HCT116 (cell line): ENCODE results near the gene TBX2. TPM values are rescaled to one million over a fixed set of nuclear protein-coding genes. Genes with fewer than 3 reads are reported as not detected.

Experiments used
- ATAC-seq: fragments of 200-7000 bp; cut with Tn5 transposase; 2 replicates; pipeline ENCODE4 v1.9.1; 2020; ENCODE audit warnings: mild to moderate bottlenecking, moderate library complexity
- BruUV-seq: library from RNA; stranded (reverse); fragments of 400-500 nt; replicated peaks from 2 replicates; lab custom pipeline; 2021; lab: Mats Ljungman, UMichigan
- CTCF ChIA-PET: fragments of 300-600 bp; sonication (Branson Sonifier 250); formaldehyde crosslinking; loops from one replicate; lab custom pipeline; 2021; ENCODE audit warnings: antibody characterized with exemption; lab: Charles Lee
- POLR2A ChIA-PET: fragments of 300-600, 350-600 bp; sonication (Branson Sonifier 250); formaldehyde crosslinking; loops from one replicate; lab custom pipeline; 2021; ENCODE audit warnings: antibody characterized with exemption; lab: Charles Lee
- RAD21 ChIA-PET, 2 experiments: fragments of 300-600 bp; sonication (Branson Sonifier 250); formaldehyde crosslinking; loops; one replicate each; lab custom pipeline; 2023; ENCODE audit warnings: low total read pairs in 2 of 2; ENCODE audit not compliant: uncharacterized antibody in 2 of 2, unreplicated experiment in 2 of 2, low non-redundant PET in 1 of 2; lab: Charles Lee
- DNase-seq: peaks from one replicate; pipeline ENCODE4 v3.0.0-alpha.2; 2010; ENCODE audit warnings: low read depth, low spot score
- H2AFZ ChIP-seq: fragments of 200-600 bp; shearing (Covaris generic), sonication (generic); 2 replicates; pipeline ENCODE4 v1.6.1; 2017; ENCODE audit warnings: low read depth, mixed run types, mixed read lengths, antibody characterized with exemption, low read length; ENCODE audit not compliant: poor library complexity, severe bottlenecking
- H3K27ac ChIP-seq: 2 replicates; pipeline ENCODE4 v1.5.1; 2012; ENCODE audit warnings: low read depth, low read length
- H3K27me3 ChIP-seq: fragments of 200-600 bp; sonication (generic); 2 replicates; pipeline ENCODE4 v1.6.1; 2016; ENCODE audit warnings: mixed run types, low read length, mixed read lengths; ENCODE audit not compliant: insufficient read depth
- H3K36me3 ChIP-seq, 2 experiments: fragments of 200-500 bp in 1 of 2; fragments of 200-600 bp in 1 of 2; sonication (Bioruptor generic) in 1 of 2; sonication (generic) in 1 of 2; 2 replicates each; pipeline versions ENCODE4 v1.5.1 to v1.6.1; 2014 to 2016; ENCODE audit warnings: low read length in 2 of 2, inconsistent platforms in 1 of 2, mixed read lengths in 1 of 2, mixed run types in 1 of 2; ENCODE audit not compliant: insufficient read depth in 2 of 2, control insufficient read depth in 1 of 2
- H3K4me1 ChIP-seq, 2 experiments: fragments of 200-600 bp in 1 of 2; sonication (generic) in 1 of 2; 2 replicates each; pipeline versions ENCODE4 v1.5.1 to v1.6.1; 2012 to 2017; ENCODE audit warnings: low read length in 2 of 2, inconsistent platforms in 1 of 2, mild to moderate bottlenecking in 1 of 2, mixed read lengths in 1 of 2, mixed run types in 1 of 2, moderate library complexity in 1 of 2; ENCODE audit not compliant: insufficient read depth in 2 of 2, control insufficient read depth in 1 of 2
- H3K4me2 ChIP-seq: fragments of 200-600 bp; sonication (generic); 2 replicates; pipeline ENCODE4 v1.6.1; 2017; ENCODE audit warnings: mixed run types, low read length, mixed read lengths
- H3K4me3 ChIP-seq, 2 experiments: fragments of 200-600 bp in 1 of 2; sonication (generic) in 1 of 2; replicated peaks in 1 of 2; 2 replicates each; pipeline ENCODE4 v1.5.1; 2011 to 2016; ENCODE audit warnings: low read length in 2 of 2, control low read depth in 1 of 2, low read depth in 1 of 2, mild to moderate bottlenecking in 1 of 2, mixed read lengths in 1 of 2, mixed run types in 1 of 2
- H3K79me2 ChIP-seq: fragments of 200-600 bp; sonication (generic); 2 replicates; pipeline ENCODE4 v1.6.1; 2017; ENCODE audit warnings: mild to moderate bottlenecking, mixed run types, low read length, moderate library complexity, mixed read lengths; ENCODE audit not compliant: insufficient read depth
- H3K9ac ChIP-seq: fragments of 200-600 bp; sonication (generic); 2 replicates; pipeline ENCODE4 v1.6.1; 2016; ENCODE audit warnings: low read length, mixed read lengths
- H3K9me2 ChIP-seq: fragments of 200-600 bp; sonication (generic), shearing (Covaris generic); 2 replicates; pipeline ENCODE4 v1.6.1; 2017; ENCODE audit warnings: mixed run types, mild to moderate bottlenecking, moderate library complexity; ENCODE audit not compliant: insufficient read depth
- H3K9me3 ChIP-seq, 2 experiments: fragments of 200-500 bp in 1 of 2; fragments of 200-600 bp in 1 of 2; sonication (Bioruptor generic) in 1 of 2; sonication (generic) in 1 of 2; 2 replicates each; pipeline ENCODE4 v1.6.1; 2014 to 2017; ENCODE audit warnings: low read length in 2 of 2, mixed read lengths in 2 of 2, inconsistent platforms in 1 of 2, low read depth in 1 of 2, mild to moderate bottlenecking in 1 of 2, mixed run types in 1 of 2, moderate library complexity in 1 of 2; ENCODE audit not compliant: control insufficient read depth in 1 of 2, insufficient read depth in 1 of 2
- H4K20me1 ChIP-seq: fragments of 200-600 bp; sonication (generic), shearing (Covaris generic); 2 replicates; pipeline ENCODE4 v1.6.1; 2017; ENCODE audit warnings: mixed run types, mild to moderate bottlenecking, moderate library complexity; ENCODE audit not compliant: insufficient read depth
- CBX3 ChIP-seq: IDR thresholded peaks from 2 replicates; pipeline ENCODE4 v1.6.1; 2012; ENCODE audit warnings: low read depth
- EZH2phosphoT487 ChIP-seq: fragments of 200-600 bp; IDR thresholded peaks from 2 replicates; pipeline ENCODE4 v1.6.1; 2018; ENCODE audit warnings: antibody characterized with exemption, borderline replicate concordance
- ZBTB33 ChIP-seq: IDR thresholded peaks from 2 replicates; pipeline ENCODE4 v1.6.1; 2011; ENCODE audit warnings: mild to moderate bottlenecking, low read length, moderate library complexity; ENCODE audit not compliant: insufficient replicate concordance; ENCODE audit errors: extremely low read depth
- ZFX ChIP-seq: fragments of 450-650 bp; IDR thresholded peaks from 2 replicates; pipeline ENCODE4 v1.6.1; 2017
- intact Hi-C: fragments of 100-400 bp; cut with micrococcal nuclease; formaldehyde crosslinking; loops from 2 replicates; pipeline ENCODE4 v1.10.0; 2022
- total RNA-seq: library from RNA; stranded (reverse); gene quantifications from one replicate; pipeline ENCODE4 v1.2.1, GENCODE V29; 2021; ENCODE audit not compliant: unreplicated experiment

TBX2 gene
- total RNA-seq, 1 experiment from 2014 or later: 0.71 TPM

- ChIA-PET RAD21 (no interaction called here), CTCF (no interaction called here), POLR2A (no interaction called here)
- H3K9me2 ChIP-seq: no peaks in the 10 kb centered on the region
- TF ChIP-seq EZH2phosphoT487: no peak
- no peaks in the 10 kb centered on the region for H3K4me1 ChIP-seq
- H3K9ac ChIP-seq: no peak overlapping the region
- no TSS peak for BruUV-seq
- no peaks in the 10 kb centered on the region for H3K9me3 ChIP-seq
- no peak overlapping the region for H3K4me2 ChIP-seq
- H3K27ac ChIP-seq: no peak overlapping the region
- no peaks in the 10 kb centered on the region for H4K20me1 ChIP-seq
- intact Hi-C loops: no loop called here
- peaks cover 15% of the 10 kb centered on the region; the same call in 1 of the 2 replicates for H3K27me3 ChIP-seq
- no peak overlapping the region for H2AFZ ChIP-seq
- no peak overlapping the region for H3K4me3 ChIP-seq
- H3K79me2 ChIP-seq: no peaks in the 10 kb centered on the region
- DNase-seq: no peak
- no peaks in the 10 kb centered on the region for H3K36me3 ChIP-seq
- no peak for ATAC-seq
These were observed 33.4 kb upstream of the TBX2 start for GRCh38 chr17:61366076-61366714.

- no peak overlapping the region for H3K27ac ChIP-seq
- peaks cover 14% of the 10 kb centered on the region; the same call in 1 of the 2 replicates for H3K27me3 ChIP-seq
- H3K9me3 ChIP-seq: no peaks in the 10 kb centered on the region
- ChIA-PET POLR2A (no interaction called here), RAD21 (no interaction called here), CTCF (no interaction called here)
- no peak for DNase-seq
- H3K4me2 ChIP-seq: no peak overlapping the region
- TF ChIP-seq CBX3 (no peak), ZBTB33 (no peak), ZFX (no peak)
- H3K36me3 ChIP-seq: no peaks in the 10 kb centered on the region
- no peaks in the 10 kb centered on the region for H3K4me1 ChIP-seq
- no peak overlapping the region for H2AFZ ChIP-seq
- H3K4me3 ChIP-seq: no peak overlapping the region
- no peaks in the 10 kb centered on the region for H3K9me2 ChIP-seq
- intact Hi-C loops: no loop called here
- no TSS peak for BruUV-seq
- no peaks in the 10 kb centered on the region for H3K79me2 ChIP-seq
- ATAC-seq: no peak
- H4K20me1 ChIP-seq: no peaks in the 10 kb centered on the region
- no peak overlapping the region for H3K9ac ChIP-seq
These were observed 32.8 kb upstream of the TBX2 start for GRCh38 chr17:61366715-61367413.
